Nephron progenitor cell (in vitro differentiated cells): ENCODE measurements around the gene TTR.

Experiments
- DNase-seq: peaks from one replicate; pipeline ENCODE4 v3.0.0; 2021
- H3K27ac Mint-ChIP-seq: 2 replicates; pipeline ENCODE4 v1.8.0; 2021; ENCODE audit warnings: mild to moderate bottlenecking, moderate library complexity, mixed read lengths
- H3K27me3 Mint-ChIP-seq: 2 replicates; pipeline ENCODE4 v1.8.0; 2021; ENCODE audit warnings: mild to moderate bottlenecking, low read depth, mixed read lengths; ENCODE audit not compliant: poor library complexity
- H3K36me3 Mint-ChIP-seq: 2 replicates; pipeline ENCODE4 v1.8.0; 2021; ENCODE audit warnings: low read depth, mixed read lengths
- H3K4me1 Mint-ChIP-seq: 2 replicates; pipeline ENCODE4 v1.8.0; 2021; ENCODE audit warnings: mixed read lengths
- H3K4me3 Mint-ChIP-seq: 2 replicates; pipeline ENCODE4 v1.8.0; 2021; ENCODE audit warnings: mild to moderate bottlenecking, moderate library complexity, mixed read lengths
- H3K9me3 Mint-ChIP-seq: 2 replicates; pipeline ENCODE4 v1.8.0; 2021; ENCODE audit warnings: mild to moderate bottlenecking, moderate library complexity, mixed read lengths
- CTCF ChIP-seq: fragments of 200-600 bp; sonication (generic); IDR thresholded peaks from 2 replicates; pipeline ENCODE4 v1.5.0; 2021; ENCODE audit warnings: antibody characterized with exemption

TTR gene

DNA sequence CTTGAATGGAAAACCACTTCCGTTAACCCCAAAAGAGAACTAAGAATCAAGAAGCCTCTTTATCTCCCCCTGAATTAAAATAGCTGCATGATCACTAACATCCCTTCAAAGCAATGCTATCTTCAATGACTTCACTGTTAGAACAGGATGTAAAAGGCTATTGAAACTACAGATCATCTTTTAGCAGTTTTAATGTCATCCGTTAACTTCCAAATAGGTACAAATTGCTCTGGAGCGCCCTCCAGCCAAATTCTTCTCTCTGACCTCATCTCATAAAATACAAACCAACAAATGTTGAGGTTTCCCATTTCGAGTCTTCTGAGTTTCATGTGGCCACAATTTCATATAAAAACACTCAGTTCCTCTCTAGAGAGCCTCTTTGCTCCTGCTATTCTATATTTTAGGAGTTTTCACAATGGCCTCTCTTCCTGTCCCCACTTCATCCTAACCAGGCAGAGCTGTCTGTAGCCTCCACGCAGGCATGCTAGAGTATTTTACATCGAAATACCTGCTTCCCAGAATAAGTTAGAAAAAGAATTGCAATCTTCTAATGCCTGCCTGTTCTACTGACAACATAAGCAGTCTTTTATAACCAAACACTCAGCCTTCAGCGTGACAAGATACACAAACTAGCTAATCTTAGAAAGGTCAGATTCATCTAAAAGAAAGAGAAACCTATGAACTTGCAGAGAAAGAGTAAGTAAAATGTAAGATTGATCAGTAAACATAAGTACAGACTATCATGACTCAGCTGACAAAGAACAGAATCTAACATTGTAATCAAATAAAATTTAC lies 54.9 kb downstream of the TTR start:
- no peak overlapping the region for H3K27ac Mint-ChIP-seq
- H3K4me3 Mint-ChIP-seq = no peak overlapping the region
- DNase-seq = no peak
- no peaks in the 10 kb centered on the region for H3K9me3 Mint-ChIP-seq
- H3K27me3 Mint-ChIP-seq = no peaks in the 10 kb centered on the region
- TF ChIP-seq CTCF = no peak
- peaks cover 28% of the 10 kb centered on the region for H3K4me1 Mint-ChIP-seq
- H3K36me3 Mint-ChIP-seq = peaks cover 14% of the 10 kb centered on the region

GRCh38 chr18:31647127-31647753 lies 55.6 kb downstream of the TTR start:
- no peak for DNase-seq
- no peak overlapping the region for H3K4me3 Mint-ChIP-seq
- peaks cover 14% of the 10 kb centered on the region for H3K36me3 Mint-ChIP-seq
- peak overlapping the region; percentile 16 for H3K27ac Mint-ChIP-seq
- no peak for TF ChIP-seq CTCF
- H3K27me3 Mint-ChIP-seq = peaks cover 3% of the 10 kb centered on the region
- H3K9me3 Mint-ChIP-seq = no peaks in the 10 kb centered on the region
- peaks cover 28% of the 10 kb centered on the region for H3K4me1 Mint-ChIP-seq
